SK-N-SH (cell line): ENCODE data around the gene CERS6. TPM values are rescaled to one million over a fixed set of nuclear protein-coding genes. Genes with fewer than 3 reads are reported as not detected.

Experiments used
- CTCF ChIA-PET: fragments of 300-600, 350-600 bp; formaldehyde crosslinking; extraction: SDS; loops from one replicate; lab custom pipeline; 2021; lab: Yijun Ruan, JAX
- POLR2A ChIA-PET: fragments of 350-600 bp; sonication (Branson Sonifier 250); formaldehyde crosslinking; extraction: SDS; loops from one replicate; lab custom pipeline; 2020; ENCODE audit warnings: antibody characterized with exemption, inconsistent platforms; lab: Yijun Ruan, JAX
- DNase-seq: peaks from one replicate; pipeline ENCODE4 v3.0.0; 2012
- H2AFZ ChIP-seq: fragments of 200-600 bp; sonication (generic); 2 replicates; pipeline ENCODE4 v1.8.1; 2016; ENCODE audit warnings: antibody characterized with exemption, mild to moderate bottlenecking, low read depth
- H3F3A ChIP-seq: fragments of 200-600 bp; sonication (generic); replicated peaks from 2 replicates; pipeline ENCODE3; 2016; ENCODE audit warnings: antibody characterized with exemption, mild to moderate bottlenecking; ENCODE audit not compliant: insufficient read depth
- H3K27ac ChIP-seq, 2 experiments: fragments of 200-500 bp in 1 of 2; fragments of 200-600 bp in 1 of 2; sonication (Bioruptor generic) in 1 of 2; sonication (generic), shearing (Covaris generic) in 1 of 2; 2 replicates each; pipeline versions ENCODE4 v1.5.1 to v1.6.1; 2014 to 2016; ENCODE audit warnings: low read depth in 2 of 2, inconsistent platforms in 1 of 2, low read length in 1 of 2, mild to moderate bottlenecking in 1 of 2, mixed read lengths in 1 of 2
- H3K27me3 ChIP-seq: fragments of 200-600 bp; sonication (generic), shearing (Covaris generic); 2 replicates; pipeline ENCODE4 v1.6.1; 2016; ENCODE audit warnings: mixed run types; ENCODE audit not compliant: insufficient read depth
- H3K36me3 ChIP-seq, 2 experiments: fragments of 200-500 bp in 1 of 2; fragments of 200-600 bp in 1 of 2; sonication (Bioruptor generic) in 1 of 2; sonication (generic) in 1 of 2; replicated peaks in 1 of 2; 2 replicates each; pipeline versions ENCODE3 to v1.5.1; 2014 to 2016; ENCODE audit warnings: low read length in 1 of 2, mild to moderate bottlenecking in 1 of 2; ENCODE audit not compliant: insufficient read depth in 2 of 2, control insufficient read depth in 1 of 2
- H3K4me1 ChIP-seq, 2 experiments: fragments of 200-500 bp in 1 of 2; fragments of 200-600 bp in 1 of 2; sonication (Bioruptor generic) in 1 of 2; sonication (generic), shearing (Covaris generic) in 1 of 2; 2 replicates each; pipeline versions ENCODE4 v1.5.1 to v1.6.1; 2014 to 2016; ENCODE audit warnings: low read depth in 1 of 2, low read length in 1 of 2, mixed run types in 1 of 2; ENCODE audit not compliant: insufficient read depth in 2 of 2, control insufficient read depth in 1 of 2
- H3K4me2 ChIP-seq: fragments of 200-600 bp; sonication (generic), shearing (Covaris generic); 2 replicates; pipeline ENCODE4 v1.6.1; 2017; ENCODE audit warnings: mixed run types
- H3K4me3 ChIP-seq, 2 experiments: fragments of 200-500 bp in 1 of 2; fragments of 200-600 bp in 1 of 2; sonication (Bioruptor generic) in 1 of 2; sonication (generic), shearing (Covaris generic) in 1 of 2; 2 replicates each; pipeline versions ENCODE4 v1.5.1 to v1.8.1; 2014 to 2016; ENCODE audit warnings: low read depth in 2 of 2, inconsistent platforms in 1 of 2, low read length in 1 of 2, mild to moderate bottlenecking in 1 of 2, mixed read lengths in 1 of 2, moderate library complexity in 1 of 2
- H3K79me2 ChIP-seq: fragments of 200-600 bp; sonication (generic); 2 replicates; pipeline ENCODE4 v1.8.1; 2017; ENCODE audit warnings: mild to moderate bottlenecking; ENCODE audit not compliant: insufficient read depth
- H3K9ac ChIP-seq: fragments of 200-600 bp; sonication (generic); 2 replicates; pipeline ENCODE4 v1.6.1; 2017; ENCODE audit warnings: mixed run types
- H3K9me2 ChIP-seq: fragments of 200-600 bp; sonication (generic); 2 replicates; pipeline ENCODE4 v1.6.1; 2017; ENCODE audit warnings: mixed run types
- H3K9me3 ChIP-seq: fragments of 200-600 bp; sonication (generic); 2 replicates; pipeline ENCODE4 v1.6.1; 2017; ENCODE audit warnings: mixed run types, mild to moderate bottlenecking, moderate library complexity
- H4K20me1 ChIP-seq: fragments of 200-600 bp; sonication (generic); 2 replicates; pipeline ENCODE4 v1.6.1; 2017; ENCODE audit warnings: mild to moderate bottlenecking, mixed run types; ENCODE audit not compliant: insufficient read depth
- CHD2 ChIP-seq: fragments of 150-350 bp; IDR thresholded peaks from 2 replicates; pipeline ENCODE4 v1.6.1; 2018; ENCODE audit warnings: low read length; ENCODE audit not compliant: partially characterized antibody
- EP300 ChIP-seq, 2 experiments: IDR thresholded peaks; 2 replicates each; pipeline versions ENCODE4 v1.4.0 to v1.6.1; 2012; ENCODE audit warnings: borderline replicate concordance in 1 of 2, low read depth in 1 of 2, low read length in 1 of 2
- FOXJ3 ChIP-seq: sonication (generic); formaldehyde crosslinking; IDR thresholded peaks from 2 replicates; pipeline ENCODE4 v1.5.1; 2020; ENCODE audit warnings: mild to moderate bottlenecking, missing genetic modification reagents
- GATA2 ChIP-seq: sonication (generic); formaldehyde crosslinking; IDR thresholded peaks from 2 replicates; pipeline ENCODE4 v1.5.0; 2020; ENCODE audit warnings: mild to moderate bottlenecking, missing genetic modification reagents
- RCOR1 ChIP-seq: fragments of 150-350 bp; IDR thresholded peaks from 2 replicates; pipeline ENCODE4 v1.6.1; 2017; ENCODE audit warnings: antibody characterized with exemption, low read length
- SMC3 ChIP-seq: IDR thresholded peaks from 2 replicates; pipeline ENCODE4 v1.6.1; 2012; ENCODE audit warnings: low read depth, low read length, improper control_type of control experiment
- TAF1 ChIP-seq: IDR thresholded peaks from 2 replicates; pipeline ENCODE4 v1.6.1; 2012; ENCODE audit warnings: low read depth, mild to moderate bottlenecking, low read length, moderate library complexity, borderline replicate concordance
- TCF12 ChIP-seq: IDR thresholded peaks from 2 replicates; pipeline ENCODE4 v1.4.0; 2012
- TEAD4 ChIP-seq: IDR thresholded peaks from 2 replicates; pipeline ENCODE4 v1.4.0; 2012; ENCODE audit warnings: mild to moderate bottlenecking, borderline replicate concordance; ENCODE audit not compliant: insufficient read depth
- YY1 ChIP-seq: IDR thresholded peaks from 2 replicates; pipeline ENCODE4 v1.4.0; 2012; ENCODE audit warnings: low read depth, mild to moderate bottlenecking
- WGBS: methylation state at CpG from one replicate; pipeline ENCODE4 v1.1.6; 2017; ENCODE audit warnings: low lambda C conversion rate; 5-methylcytosine and 5-hydroxymethylcytosine counted together
- polyA plus RNA-seq, 3 experiments: library from polyadenylated mRNA; depleted of rRNA; stranded (reverse); fragments of >200 nt; gene quantifications; 2 replicates each; pipeline ENCODE4 v1.2.3, GENCODE V29; 2012
- TF ChIP-seq, protein P1 (sequence below): fragments of 200-600 bp; sonication (generic); IDR thresholded peaks from 2 replicates; pipeline ENCODE4 v1.6.1; 2017; ENCODE audit warnings: antibody characterized with exemption, mild to moderate bottlenecking, moderate library complexity
- TF ChIP-seq, protein P2 (sequence below): IDR thresholded peaks from 2 replicates; pipeline ENCODE4 v1.4.0; 2012; ENCODE audit warnings: low read depth
- TF ChIP-seq, protein P3 (sequence below): IDR thresholded peaks from 2 replicates; pipeline ENCODE4 v1.4.0; 2012; ENCODE audit warnings: low read depth, borderline replicate concordance
- TF ChIP-seq, protein P4 (sequence below): IDR thresholded peaks from 2 replicates; pipeline ENCODE4 v1.4.0; 2012; ENCODE audit warnings: low read depth, borderline replicate concordance
- TF ChIP-seq, protein P5 (sequence below): IDR thresholded peaks from 2 replicates; pipeline ENCODE4 v1.6.1; 2012; ENCODE audit warnings: mild to moderate bottlenecking, low read depth, low read length, moderate library complexity

The CERS6 gene
- polyA plus RNA-seq, 1 of the 3 experiments (the other 2 are of a cell fraction) = 1.8 TPM

DNA sequence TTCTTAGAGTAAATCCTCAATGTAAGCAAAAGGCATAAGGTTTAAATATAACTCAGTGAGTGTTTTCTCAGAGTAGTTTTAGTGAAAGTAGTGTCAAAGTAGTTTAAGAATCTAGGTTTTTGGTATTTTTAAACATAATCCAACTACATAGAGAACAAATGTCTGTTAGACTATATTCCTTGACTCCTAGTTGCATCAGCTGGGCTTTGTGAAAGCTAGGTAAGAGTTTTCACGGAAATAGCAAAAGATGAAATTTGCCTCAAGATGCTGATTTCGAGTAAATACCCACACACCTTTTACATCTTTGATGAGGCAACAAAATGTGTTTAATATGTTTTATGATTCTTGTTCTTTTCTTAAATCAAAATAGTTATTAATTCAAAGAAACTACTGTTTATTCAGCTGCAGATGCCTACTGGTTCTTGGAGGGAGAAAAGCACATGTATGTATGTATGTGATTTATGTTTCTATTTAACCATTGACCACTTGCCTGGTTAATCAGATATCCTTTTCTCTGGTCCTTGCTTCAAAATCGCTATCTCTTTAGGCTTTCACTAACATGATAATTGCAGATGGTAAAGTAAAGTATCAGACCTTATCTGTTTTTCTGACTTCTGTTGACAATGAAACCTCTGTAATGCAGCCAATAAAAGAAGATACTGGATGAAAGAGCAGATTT lies 229.0 kb downstream of the CERS6 start:
- 60% methylated on average over 3 of the region's 3 CpGs for WGBS
- Histone ChIP-seq H3K9ac (no peak overlapping the region), H3K4me3 (no peak overlapping the region), H3K4me1 (peaks cover 0 to 16% of the 10 kb centered on the region in 2 experiments; a peak in 2 of 4 replicates), H3K9me2 (no peaks in the 10 kb centered on the region), H3K9me3 (no peaks in the 10 kb centered on the region), H2AFZ (no peak overlapping the region), H3K27me3 (no peaks in the 10 kb centered on the region), H3F3A (peaks cover 4% of the 10 kb centered on the region), H4K20me1 (no peaks in the 10 kb centered on the region), H3K27ac (peak overlapping the region in 1 of 2 experiments; percentile 39; a peak in 1 of 4 replicates), H3K79me2 (no peaks in the 10 kb centered on the region)
- CTCF ChIA-PET = interaction anchor here (0.7 to 1.7 kb wide), 4 partner anchors 29 to 338 kb away, joined by 3 to 9 read pairs (median 3); no protein-coding TSS in a partner anchor
- peak; percentile 29 for DNase-seq
- TF ChIP-seq RCOR1 (peak; percentile 87), CHD2 (peak; percentile 37), TEAD4 (no peak), TAF1 (no peak), SMC3 (no peak), EP300 (IDR thresholded peaks at IDR 0.05; ENCODE audit: borderline replicate concordance in 1 of 2, low read depth in 1 of 2, low read length in 1 of 2) (peak in 1 of 2 experiments; percentile 67; a peak in 1 of 4 replicates), TCF12 (peak; percentile 38; the same call in 1 of the 2 replicates), FOXJ3 (CRISPR knock-in tag) (peak; percentile 57; the same call in 1 of the 2 replicates), GATA2 (CRISPR knock-in tag) (peak; percentile 90), YY1 (no peak)
- TF ChIP-seq, protein P1, sequence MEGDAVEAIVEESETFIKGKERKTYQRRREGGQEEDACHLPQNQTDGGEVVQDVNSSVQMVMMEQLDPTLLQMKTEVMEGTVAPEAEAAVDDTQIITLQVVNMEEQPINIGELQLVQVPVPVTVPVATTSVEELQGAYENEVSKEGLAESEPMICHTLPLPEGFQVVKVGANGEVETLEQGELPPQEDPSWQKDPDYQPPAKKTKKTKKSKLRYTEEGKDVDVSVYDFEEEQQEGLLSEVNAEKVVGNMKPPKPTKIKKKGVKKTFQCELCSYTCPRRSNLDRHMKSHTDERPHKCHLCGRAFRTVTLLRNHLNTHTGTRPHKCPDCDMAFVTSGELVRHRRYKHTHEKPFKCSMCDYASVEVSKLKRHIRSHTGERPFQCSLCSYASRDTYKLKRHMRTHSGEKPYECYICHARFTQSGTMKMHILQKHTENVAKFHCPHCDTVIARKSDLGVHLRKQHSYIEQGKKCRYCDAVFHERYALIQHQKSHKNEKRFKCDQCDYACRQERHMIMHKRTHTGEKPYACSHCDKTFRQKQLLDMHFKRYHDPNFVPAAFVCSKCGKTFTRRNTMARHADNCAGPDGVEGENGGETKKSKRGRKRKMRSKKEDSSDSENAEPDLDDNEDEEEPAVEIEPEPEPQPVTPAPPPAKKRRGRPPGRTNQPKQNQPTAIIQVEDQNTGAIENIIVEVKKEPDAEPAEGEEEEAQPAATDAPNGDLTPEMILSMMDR = no peak
- TF ChIP-seq, protein P2, sequence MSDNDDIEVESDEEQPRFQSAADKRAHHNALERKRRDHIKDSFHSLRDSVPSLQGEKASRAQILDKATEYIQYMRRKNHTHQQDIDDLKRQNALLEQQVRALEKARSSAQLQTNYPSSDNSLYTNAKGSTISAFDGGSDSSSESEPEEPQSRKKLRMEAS = no peak
- TF ChIP-seq, protein P3, sequence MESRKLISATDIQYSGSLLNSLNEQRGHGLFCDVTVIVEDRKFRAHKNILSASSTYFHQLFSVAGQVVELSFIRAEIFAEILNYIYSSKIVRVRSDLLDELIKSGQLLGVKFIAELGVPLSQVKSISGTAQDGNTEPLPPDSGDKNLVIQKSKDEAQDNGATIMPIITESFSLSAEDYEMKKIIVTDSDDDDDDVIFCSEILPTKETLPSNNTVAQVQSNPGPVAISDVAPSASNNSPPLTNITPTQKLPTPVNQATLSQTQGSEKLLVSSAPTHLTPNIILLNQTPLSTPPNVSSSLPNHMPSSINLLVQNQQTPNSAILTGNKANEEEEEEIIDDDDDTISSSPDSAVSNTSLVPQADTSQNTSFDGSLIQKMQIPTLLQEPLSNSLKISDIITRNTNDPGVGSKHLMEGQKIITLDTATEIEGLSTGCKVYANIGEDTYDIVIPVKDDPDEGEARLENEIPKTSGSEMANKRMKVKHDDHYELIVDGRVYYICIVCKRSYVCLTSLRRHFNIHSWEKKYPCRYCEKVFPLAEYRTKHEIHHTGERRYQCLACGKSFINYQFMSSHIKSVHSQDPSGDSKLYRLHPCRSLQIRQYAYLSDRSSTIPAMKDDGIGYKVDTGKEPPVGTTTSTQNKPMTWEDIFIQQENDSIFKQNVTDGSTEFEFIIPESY = no peak
- TF ChIP-seq, protein P4, sequence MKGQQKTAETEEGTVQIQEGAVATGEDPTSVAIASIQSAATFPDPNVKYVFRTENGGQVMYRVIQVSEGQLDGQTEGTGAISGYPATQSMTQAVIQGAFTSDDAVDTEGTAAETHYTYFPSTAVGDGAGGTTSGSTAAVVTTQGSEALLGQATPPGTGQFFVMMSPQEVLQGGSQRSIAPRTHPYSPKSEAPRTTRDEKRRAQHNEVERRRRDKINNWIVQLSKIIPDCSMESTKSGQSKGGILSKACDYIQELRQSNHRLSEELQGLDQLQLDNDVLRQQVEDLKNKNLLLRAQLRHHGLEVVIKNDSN = no peak
- TF ChIP-seq, protein P5, sequence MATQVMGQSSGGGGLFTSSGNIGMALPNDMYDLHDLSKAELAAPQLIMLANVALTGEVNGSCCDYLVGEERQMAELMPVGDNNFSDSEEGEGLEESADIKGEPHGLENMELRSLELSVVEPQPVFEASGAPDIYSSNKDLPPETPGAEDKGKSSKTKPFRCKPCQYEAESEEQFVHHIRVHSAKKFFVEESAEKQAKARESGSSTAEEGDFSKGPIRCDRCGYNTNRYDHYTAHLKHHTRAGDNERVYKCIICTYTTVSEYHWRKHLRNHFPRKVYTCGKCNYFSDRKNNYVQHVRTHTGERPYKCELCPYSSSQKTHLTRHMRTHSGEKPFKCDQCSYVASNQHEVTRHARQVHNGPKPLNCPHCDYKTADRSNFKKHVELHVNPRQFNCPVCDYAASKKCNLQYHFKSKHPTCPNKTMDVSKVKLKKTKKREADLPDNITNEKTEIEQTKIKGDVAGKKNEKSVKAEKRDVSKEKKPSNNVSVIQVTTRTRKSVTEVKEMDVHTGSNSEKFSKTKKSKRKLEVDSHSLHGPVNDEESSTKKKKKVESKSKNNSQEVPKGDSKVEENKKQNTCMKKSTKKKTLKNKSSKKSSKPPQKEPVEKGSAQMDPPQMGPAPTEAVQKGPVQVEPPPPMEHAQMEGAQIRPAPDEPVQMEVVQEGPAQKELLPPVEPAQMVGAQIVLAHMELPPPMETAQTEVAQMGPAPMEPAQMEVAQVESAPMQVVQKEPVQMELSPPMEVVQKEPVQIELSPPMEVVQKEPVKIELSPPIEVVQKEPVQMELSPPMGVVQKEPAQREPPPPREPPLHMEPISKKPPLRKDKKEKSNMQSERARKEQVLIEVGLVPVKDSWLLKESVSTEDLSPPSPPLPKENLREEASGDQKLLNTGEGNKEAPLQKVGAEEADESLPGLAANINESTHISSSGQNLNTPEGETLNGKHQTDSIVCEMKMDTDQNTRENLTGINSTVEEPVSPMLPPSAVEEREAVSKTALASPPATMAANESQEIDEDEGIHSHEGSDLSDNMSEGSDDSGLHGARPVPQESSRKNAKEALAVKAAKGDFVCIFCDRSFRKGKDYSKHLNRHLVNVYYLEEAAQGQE = no peak
- TF ChIP-seq, all 33 proteins: peak for 6
- POLR2A ChIA-PET = no interaction called here
- no peaks in the 10 kb centered on the region for H3K36me3 ChIP-seq
- no peak overlapping the region for H3K4me2 ChIP-seq
